Activated T-helper 1 cell treated with anti-CD3 and anti-CD28 coated beads, Interleukin-12 subunit alpha, Interleukin-12 subunit beta, Interleukin-2, Interleukin-4 antibody, amounts not matched to agents 30 ng/mL and 10 ng/mL and 1 ng/mL, durations not matched to agents 14 hours and 24 hours and 36 hours (primary cell): ENCODE measurements around the gene PXDC1. TPM values are rescaled to one million over a fixed set of nuclear protein-coding genes. Genes with fewer than 3 reads are reported as not detected.
"Not testable (repeated sequence)": the region's sequence is repeated elsewhere in the genome, so short reads cannot be mapped to it uniquely, and the experiment has no call there.

ENCODE experiments used
- DNase-seq: peaks from one replicate; pipeline ENCODE4 v3.0.0; 2021; ENCODE audit warnings: low spot score
- H3K27ac Mint-ChIP-seq: one replicate; pipeline ENCODE4 v1.8.0; 2021; ENCODE audit warnings: mild to moderate bottlenecking, mixed read lengths
- H3K27me3 Mint-ChIP-seq: one replicate; pipeline ENCODE4 v1.8.0; 2022; ENCODE audit warnings: mild to moderate bottlenecking, moderate library complexity, mixed read lengths; ENCODE audit not compliant: insufficient read depth
- H3K36me3 Mint-ChIP-seq: one replicate; pipeline ENCODE4 v1.8.0; 2021; ENCODE audit warnings: low read depth, mixed read lengths
- H3K4me1 Mint-ChIP-seq: one replicate; pipeline ENCODE4 v1.8.0; 2021; ENCODE audit warnings: low read depth, mixed read lengths
- H3K4me3 Mint-ChIP-seq: one replicate; pipeline ENCODE4 v1.8.0; 2021; ENCODE audit warnings: mild to moderate bottlenecking, moderate library complexity, mixed read lengths
- H3K9me3 Mint-ChIP-seq: one replicate; pipeline ENCODE4 v1.8.0; 2021; ENCODE audit warnings: mixed read lengths
- intact Hi-C: fragments of 100-400 bp; cut with micrococcal nuclease; formaldehyde crosslinking; loops from one replicate; pipeline ENCODE4 v1.15.1; 2024
- total RNA-seq: library from RNA; stranded (reverse); gene quantifications from 2 replicates; pipeline ENCODE4 v1.2.3, GENCODE V29; 2022

Gene PXDC1
- total RNA-seq, 1 donor from 2014 or later = 0.57 TPM

DNA sequence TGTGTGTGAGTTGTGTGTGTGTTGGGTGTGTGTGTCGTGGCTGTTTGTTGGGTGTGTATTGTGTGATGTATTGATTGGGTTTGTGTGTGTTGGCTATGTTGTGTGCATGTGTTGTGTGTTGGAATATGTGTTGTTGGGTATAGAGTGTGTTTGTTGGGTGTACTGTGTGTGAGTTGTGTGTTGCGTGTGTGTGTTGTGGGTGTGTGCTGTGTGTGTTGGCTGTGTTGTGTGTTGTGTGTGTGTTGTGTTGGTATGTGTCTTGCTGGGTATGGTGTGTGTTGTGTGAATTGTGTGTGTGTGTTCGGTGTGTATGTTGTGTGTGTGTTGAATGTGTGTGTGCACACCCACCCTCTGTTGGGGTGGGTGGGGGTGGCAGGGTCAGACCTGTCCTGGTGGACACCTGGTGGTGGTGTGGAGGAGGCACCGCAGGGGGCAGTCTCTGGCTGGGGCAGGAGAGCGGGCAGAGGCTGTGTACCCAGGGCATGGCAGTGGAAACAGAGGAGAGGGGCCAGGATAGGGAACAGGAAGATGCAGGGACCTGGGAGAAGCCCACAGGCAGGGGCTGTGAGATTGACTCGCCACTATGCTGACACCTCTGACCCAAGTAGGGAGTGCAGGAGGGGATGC is 25.5 kb upstream of the PXDC1 start:
- no peak for DNase-seq
- intact Hi-C loops = no loop called here
- H3K4me3 Mint-ChIP-seq = no peak overlapping the region
- no peaks in the 10 kb centered on the region for H3K27me3 Mint-ChIP-seq
- no peaks in the 10 kb centered on the region for H3K36me3 Mint-ChIP-seq
- H3K9me3 Mint-ChIP-seq = no peaks in the 10 kb centered on the region
- H3K27ac Mint-ChIP-seq = no peak overlapping the region
- H3K4me1 Mint-ChIP-seq = no peaks in the 10 kb centered on the region

DNA sequence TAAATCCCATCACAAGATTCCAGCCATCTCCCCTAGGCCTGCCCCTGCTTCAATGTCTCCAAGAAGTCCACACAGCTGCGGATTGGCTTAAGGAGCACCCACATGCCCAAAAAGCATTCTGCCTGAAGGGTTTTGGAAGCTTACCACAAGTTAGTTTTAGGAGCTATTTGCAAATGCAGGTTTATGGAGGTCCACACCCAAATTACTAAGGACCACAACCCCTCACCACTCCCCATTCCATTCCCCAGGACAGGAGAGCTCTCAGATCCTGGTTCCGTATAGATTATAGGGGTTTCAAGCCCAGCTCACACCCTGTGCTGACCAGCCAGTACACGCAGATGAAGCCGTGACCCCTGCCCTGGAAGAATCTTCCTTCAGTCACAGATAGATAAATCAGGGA is 24.3 kb upstream of the PXDC1 start:
- Mint-ChIP-seq H3K36me3 (no peaks in the 10 kb centered on the region), H3K4me3 (no peak overlapping the region), H3K9me3 (no peaks in the 10 kb centered on the region), H3K27ac (no peak overlapping the region), H3K27me3 (peaks cover 1% of the 10 kb centered on the region), H3K4me1 (no peaks in the 10 kb centered on the region)
- intact Hi-C loops = no loop called here
- no peak for DNase-seq

DNA sequence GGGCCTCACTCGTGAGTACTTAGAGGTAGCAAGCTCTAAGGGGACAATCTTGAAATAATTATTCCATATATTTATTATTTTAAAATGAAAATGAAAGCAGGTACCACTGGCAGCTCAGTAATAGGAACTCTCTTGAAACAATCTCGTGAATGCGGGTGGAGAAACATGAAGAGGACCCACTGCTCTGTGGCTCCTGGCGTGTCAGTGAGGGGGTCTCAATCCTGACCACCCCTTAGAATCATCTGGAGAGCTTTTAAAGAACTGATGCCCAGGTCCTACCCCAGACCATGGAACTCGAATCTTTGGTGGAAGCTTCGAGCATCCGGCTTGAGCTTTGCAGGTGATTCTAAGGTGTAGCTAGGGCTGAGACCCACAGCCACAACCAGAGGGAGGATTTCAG is 23.9 kb upstream of the PXDC1 start:
- intact Hi-C loops = no loop called here
- no peaks in the 10 kb centered on the region for H3K36me3 Mint-ChIP-seq
- peaks cover 6% of the 10 kb centered on the region for H3K27me3 Mint-ChIP-seq
- no peak overlapping the region for H3K27ac Mint-ChIP-seq
- no peak for DNase-seq
- H3K9me3 Mint-ChIP-seq = no peaks in the 10 kb centered on the region
- no peaks in the 10 kb centered on the region for H3K4me1 Mint-ChIP-seq
- H3K4me3 Mint-ChIP-seq = no peak overlapping the region

- H3K36me3 Mint-ChIP-seq = no peaks in the 10 kb centered on the region
- no peaks in the 10 kb centered on the region for H3K9me3 Mint-ChIP-seq
- peaks cover 7% of the 10 kb centered on the region for H3K4me1 Mint-ChIP-seq
- H3K27ac Mint-ChIP-seq = no peak overlapping the region
- H3K27me3 Mint-ChIP-seq = peaks cover 19% of the 10 kb centered on the region
- no peak for DNase-seq
- intact Hi-C loops = no loop called here
- no peak overlapping the region for H3K4me3 Mint-ChIP-seq
Measured at GRCh38 chr6:3773678-3774298, 22.3 kb upstream of the PXDC1 start.

- H3K27me3 Mint-ChIP-seq = peaks cover 19% of the 10 kb centered on the region
- H3K4me1 Mint-ChIP-seq, intact Hi-C loops, DNase-seq, H3K27ac Mint-ChIP-seq, H3K4me3 Mint-ChIP-seq, H3K36me3 Mint-ChIP-seq, H3K9me3 Mint-ChIP-seq: not testable (repeated sequence)
Measured at GRCh38 chr6:3772127-3772999, 20.9 kb upstream of the PXDC1 start.

GRCh38 chr6:3771407-3772011 is 20.0 kb upstream of the PXDC1 start:
- intact Hi-C loops = no loop called here
- Mint-ChIP-seq H3K4me3 (no peak overlapping the region), H3K36me3 (no peaks in the 10 kb centered on the region), H3K4me1 (peaks cover 7% of the 10 kb centered on the region), H3K27me3 (peaks cover 19% of the 10 kb centered on the region), H3K27ac (no peak overlapping the region), H3K9me3 (no peaks in the 10 kb centered on the region)
- DNase-seq = no peak

DNA sequence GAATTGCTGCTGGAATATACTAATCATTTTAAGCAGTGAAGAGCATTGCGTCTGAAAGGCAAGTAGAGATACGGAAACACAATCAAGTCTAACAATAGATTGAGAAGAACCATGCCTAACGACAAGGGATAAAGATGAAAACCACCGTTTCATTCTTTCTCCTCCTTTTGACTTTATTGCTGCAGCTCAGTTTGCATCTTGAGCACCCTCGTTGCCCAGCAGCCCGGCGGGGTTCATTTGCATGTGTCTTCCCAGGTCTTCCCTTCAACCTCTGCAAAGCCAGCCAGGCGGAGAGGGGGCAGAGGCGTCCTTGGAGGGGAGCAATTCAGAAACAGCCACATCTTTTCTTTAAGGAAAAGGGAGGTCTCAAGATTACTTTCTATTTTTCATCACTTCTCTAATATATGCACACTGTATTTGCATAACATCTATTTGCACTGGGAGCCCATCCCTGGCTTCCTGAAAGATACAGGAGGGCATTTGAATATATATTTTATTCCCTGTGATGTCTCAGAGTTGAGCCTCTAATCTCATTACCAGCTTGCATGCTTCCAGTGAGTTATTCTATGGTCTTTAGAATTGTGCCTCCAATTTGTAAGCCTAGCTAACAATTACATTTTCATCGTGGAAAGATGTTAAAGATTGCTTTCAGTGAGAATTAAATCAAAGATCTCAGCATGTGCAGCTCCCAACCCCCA is 18.7 kb upstream of the PXDC1 start:
- Mint-ChIP-seq H3K27me3 (peaks cover 19% of the 10 kb centered on the region), H3K27ac (no peak overlapping the region)
- intact Hi-C loops = no loop called here

GRCh38 chr6:3769610-3770009 is 18.1 kb upstream of the PXDC1 start:
- Mint-ChIP-seq H3K4me3 (no peak overlapping the region), H3K27me3 (peaks cover 19% of the 10 kb centered on the region), H3K27ac (no peak overlapping the region), H3K9me3 (no peaks in the 10 kb centered on the region), H3K36me3 (no peaks in the 10 kb centered on the region), H3K4me1 (peaks cover 7% of the 10 kb centered on the region)
- intact Hi-C loops = no loop called here
- no peak for DNase-seq

More for the DNA sequence above, 18.7 kb upstream of the PXDC1 start:
- peaks cover 7% of the 10 kb centered on the region for H3K4me1 Mint-ChIP-seq
- no peak for DNase-seq
- no peaks in the 10 kb centered on the region for H3K36me3 Mint-ChIP-seq
- no peak overlapping the region for H3K4me3 Mint-ChIP-seq
- no peaks in the 10 kb centered on the region for H3K9me3 Mint-ChIP-seq

GRCh38 chr6:3768502-3768901 is 17.0 kb upstream of the PXDC1 start:
- Mint-ChIP-seq H3K27ac (no peak overlapping the region), H3K9me3 (no peaks in the 10 kb centered on the region), H3K27me3 (peaks cover 19% of the 10 kb centered on the region), H3K36me3 (no peaks in the 10 kb centered on the region), H3K4me3 (no peak overlapping the region), H3K4me1 (peaks cover 7% of the 10 kb centered on the region)
- no peak for DNase-seq
- intact Hi-C loops = no loop called here

- H3K4me1 Mint-ChIP-seq, H3K36me3 Mint-ChIP-seq, H3K9me3 Mint-ChIP-seq, H3K27ac Mint-ChIP-seq, intact Hi-C loops, DNase-seq, H3K4me3 Mint-ChIP-seq: not testable (repeated sequence)
- H3K27me3 Mint-ChIP-seq = peaks cover 23% of the 10 kb centered on the region
Measured at GRCh38 chr6:3767483-3767882, 16.0 kb upstream of the PXDC1 start.

DNA sequence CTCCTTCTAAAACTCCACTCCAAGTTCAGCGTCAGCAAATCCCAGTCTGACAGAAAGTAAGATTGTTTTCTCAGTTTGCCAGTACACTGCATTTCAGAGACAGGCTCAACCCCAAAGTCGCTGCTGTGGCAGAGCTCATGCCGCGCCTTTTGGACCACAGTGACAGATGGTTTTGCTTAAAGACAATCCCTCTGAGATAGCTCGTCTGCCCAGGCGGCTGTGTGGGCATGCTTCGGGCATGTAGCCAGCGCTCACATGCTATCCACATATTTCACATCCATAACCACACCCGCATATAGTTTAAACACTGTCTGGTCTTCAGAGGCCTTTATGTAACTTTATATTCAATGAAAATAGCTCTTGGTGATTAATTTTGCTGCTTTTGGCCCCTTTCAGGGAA is 14.7 kb upstream of the PXDC1 start:
- Mint-ChIP-seq H3K9me3 (no peaks in the 10 kb centered on the region), H3K4me1 (peaks cover 7% of the 10 kb centered on the region), H3K27me3 (peaks cover 23% of the 10 kb centered on the region), H3K36me3 (no peaks in the 10 kb centered on the region), H3K27ac (no peak overlapping the region), H3K4me3 (no peak overlapping the region)
- intact Hi-C loops = no loop called here
- no peak for DNase-seq

- Mint-ChIP-seq H3K9me3 (no peaks in the 10 kb centered on the region), H3K4me1 (peaks cover 7% of the 10 kb centered on the region), H3K36me3 (no peaks in the 10 kb centered on the region), H3K27ac (no peak overlapping the region), H3K4me3 (no peak overlapping the region), H3K27me3 (peaks cover 17% of the 10 kb centered on the region)
- intact Hi-C loops = no loop called here
- DNase-seq = no peak
Measured at GRCh38 chr6:3765415-3765814, 13.9 kb upstream of the PXDC1 start.
